ENCODE data around the gene TRIP4.

DNA sequence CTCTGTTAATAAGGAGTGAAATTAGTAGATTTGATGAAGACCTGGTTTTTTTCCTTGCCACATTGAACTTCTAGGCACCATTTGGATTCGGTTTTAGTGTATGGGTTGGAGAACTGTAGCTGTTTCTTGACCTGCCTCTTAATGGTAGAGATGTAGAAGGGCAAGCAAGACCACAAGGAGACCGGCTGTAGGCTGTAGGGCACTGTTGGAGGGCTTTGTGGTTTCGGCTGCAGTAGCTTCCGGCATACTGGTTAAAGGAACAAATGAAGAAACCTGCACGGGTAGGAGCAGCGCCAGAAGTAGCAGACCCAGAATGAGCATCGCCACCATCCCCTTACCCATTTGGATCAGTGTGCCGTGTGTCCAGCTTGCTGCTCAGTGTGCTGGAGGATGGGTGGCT, 14.3 kb upstream of the TRIP4 start:
- no peak for TF ChIP-seq POLR2A (IDR thresholded peaks at IDR 0.05; ENCODE audit: low read length)
- TF ChIP-seq GATA1 (IDR thresholded peaks at IDR 0.05; ENCODE audit: low read depth, low read length): no peak
